H9 (cell line): ENCODE results near the gene LIMK2. TPM values are rescaled to one million over a fixed set of nuclear protein-coding genes. Genes with fewer than 3 reads are reported as not detected.
A peak's percentile ranks its signal among the peaks of the same experiment; 100 is the strongest.

ENCODE experiments used
- DNase-seq: peaks from one replicate; pipeline ENCODE4 v3.0.0-alpha.2; 2017
- H2AFZ ChIP-seq: one replicate; pipeline ENCODE4 v1.6.1; 2013; ENCODE audit warnings: mild to moderate bottlenecking, low read length, control low read depth, moderate library complexity
- H2AK5ac ChIP-seq: 2 replicates; pipeline ENCODE4 v1.6.1; 2013; ENCODE audit warnings: low read length, control low read depth, mixed read lengths; ENCODE audit not compliant: insufficient read length
- H2BK120ac ChIP-seq: one replicate; pipeline ENCODE4 v1.6.1; 2013; ENCODE audit warnings: low read depth, mild to moderate bottlenecking, low read length, control low read depth, inconsistent platforms; ENCODE audit not compliant: poor library complexity, severe bottlenecking
- H2BK12ac ChIP-seq: 2 replicates; pipeline ENCODE4 v1.6.1; 2013; ENCODE audit warnings: low read length, control low read depth, mixed read lengths, low read depth; ENCODE audit not compliant: insufficient read length
- H2BK15ac ChIP-seq: 2 replicates; pipeline ENCODE4 v1.6.1; 2013; ENCODE audit warnings: low read depth, low read length, control low read depth
- H2BK20ac ChIP-seq: one replicate; pipeline ENCODE4 v1.6.1; 2013; ENCODE audit warnings: low read depth, mild to moderate bottlenecking, low read length, control low read depth, inconsistent platforms; ENCODE audit not compliant: poor library complexity, severe bottlenecking
- H2BK5ac ChIP-seq: 2 replicates; pipeline ENCODE4 v1.6.1; 2013; ENCODE audit warnings: low read length, control low read depth, mixed read lengths; ENCODE audit not compliant: insufficient read length
- H3K14ac ChIP-seq: 2 replicates; pipeline ENCODE4 v1.6.1; 2013; ENCODE audit warnings: low read length, control low read depth; ENCODE audit not compliant: insufficient read depth
- H3K18ac ChIP-seq: 2 replicates; pipeline ENCODE4 v1.6.1; 2013; ENCODE audit warnings: low read depth, mild to moderate bottlenecking, mixed read lengths, low read length, control low read depth; ENCODE audit not compliant: insufficient read length
- H3K23ac ChIP-seq: 2 replicates; pipeline ENCODE4 v1.6.1; 2013; ENCODE audit warnings: low read length, control low read depth, mixed read lengths, low read depth; ENCODE audit not compliant: insufficient read length
- H3K23me2 ChIP-seq: 2 replicates; pipeline ENCODE4 v1.6.1; 2013; ENCODE audit warnings: low read depth, mild to moderate bottlenecking, mixed read lengths, low read length, control low read depth; ENCODE audit not compliant: insufficient read length, poor library complexity, severe bottlenecking
- H3K27ac ChIP-seq: 2 replicates; pipeline ENCODE4 v1.5.1; 2013; ENCODE audit warnings: low read length, control low read depth, mixed read lengths, low read depth; ENCODE audit not compliant: insufficient read length
- H3K27me3 ChIP-seq: 2 replicates; pipeline ENCODE4 v1.6.1; 2013; ENCODE audit warnings: low read length, control low read depth, inconsistent platforms; ENCODE audit not compliant: insufficient read depth
- H3K4ac ChIP-seq: 2 replicates; pipeline ENCODE4 v1.6.1; 2013; ENCODE audit warnings: low read depth, mild to moderate bottlenecking, control low read depth, inconsistent platforms, low read length, moderate library complexity
- H3K4me1 ChIP-seq: 2 replicates; pipeline ENCODE4 v1.6.1; 2013; ENCODE audit warnings: low read length, control low read depth, inconsistent platforms; ENCODE audit not compliant: insufficient read depth
- H3K4me2 ChIP-seq: 2 replicates; pipeline ENCODE4 v1.6.1; 2013; ENCODE audit warnings: low read length, control low read depth, mixed read lengths; ENCODE audit not compliant: insufficient read length, insufficient read depth
- H3K56ac ChIP-seq: 2 replicates; pipeline ENCODE4 v1.6.1; 2013; ENCODE audit warnings: low read depth, mild to moderate bottlenecking, mixed read lengths, low read length, control low read depth; ENCODE audit not compliant: insufficient read length
- H3K79me1 ChIP-seq: 2 replicates; pipeline ENCODE4 v1.6.1; 2013; ENCODE audit warnings: low read depth, mild to moderate bottlenecking, moderate library complexity, low read length, control low read depth, inconsistent platforms; ENCODE audit not compliant: insufficient read depth, poor library complexity, severe bottlenecking
- H3K79me2 ChIP-seq: 2 replicates; pipeline ENCODE4 v1.6.1; 2013; ENCODE audit warnings: low read length, control low read depth, inconsistent platforms; ENCODE audit not compliant: insufficient read depth
- H3K9ac ChIP-seq: 2 replicates; pipeline ENCODE4 v1.6.1; 2013; ENCODE audit warnings: low read length, control low read depth, mixed read lengths; ENCODE audit not compliant: insufficient read length; ENCODE audit errors: extremely low read depth
- H3K9me3 ChIP-seq: one replicate; pipeline ENCODE4 v1.6.1; 2013; ENCODE audit warnings: low read depth, low read length, inconsistent platforms; ENCODE audit not compliant: control insufficient read depth
- H3T11ph ChIP-seq: one replicate; pipeline ENCODE4 v1.6.1; 2013; ENCODE audit warnings: mild to moderate bottlenecking, low read length, control low read depth, inconsistent platforms
- H4K20me1 ChIP-seq: one replicate; pipeline ENCODE4 v1.6.1; 2013; ENCODE audit not compliant: control insufficient read depth, insufficient read length, insufficient read depth
- H4K5ac ChIP-seq: 2 replicates; pipeline ENCODE4 v1.6.1; 2013; ENCODE audit warnings: low read depth, mild to moderate bottlenecking, mixed read lengths, low read length, control low read depth; ENCODE audit not compliant: insufficient read length
- H4K8ac ChIP-seq: replicated peaks from 2 replicates; pipeline ENCODE4 v1.6.1; 2013; ENCODE audit warnings: low read length, control low read depth, mixed read lengths, low read depth; ENCODE audit not compliant: insufficient read length
- H4K91ac ChIP-seq: 2 replicates; pipeline ENCODE4 v1.6.1; 2013; ENCODE audit warnings: low read depth, mild to moderate bottlenecking, moderate library complexity, mixed read lengths, low read length, control low read depth; ENCODE audit not compliant: insufficient read length
- H3K27ac Mint-ChIP-seq, 3 experiments: 2 replicates in 2 of 3; 3 replicates in 1 of 3; pipeline ENCODE4 v1.8.0; 2020 to 2021; ENCODE audit warnings: mixed read lengths in 3 of 3, mild to moderate bottlenecking in 1 of 3, moderate library complexity in 1 of 3
- H3K27me3 Mint-ChIP-seq: 2 replicates; pipeline ENCODE4 v1.8.0; 2021; ENCODE audit warnings: low read depth, mild to moderate bottlenecking, moderate library complexity, mixed read lengths
- H3K36me3 Mint-ChIP-seq, 3 experiments: 2 replicates in 2 of 3; 3 replicates in 1 of 3; pipeline ENCODE4 v1.8.0; 2020 to 2021; ENCODE audit warnings: low read depth in 3 of 3, mixed read lengths in 3 of 3; ENCODE audit not compliant: insufficient read depth in 1 of 3
- H3K4me1 Mint-ChIP-seq, 2 experiments: 2 replicates each; pipeline ENCODE4 v1.8.0; 2020; ENCODE audit warnings: mixed read lengths in 2 of 2
- H3K4me3 Mint-ChIP-seq, 2 experiments: 2 replicates in 1 of 2; 3 replicates in 1 of 2; pipeline ENCODE4 v1.8.0; 2020 to 2021; ENCODE audit warnings: mild to moderate bottlenecking in 2 of 2, mixed read lengths in 2 of 2, moderate library complexity in 1 of 2
- H3K9me3 Mint-ChIP-seq, 2 experiments: 2 replicates in 1 of 2; 3 replicates in 1 of 2; pipeline ENCODE4 v1.8.0; 2020; ENCODE audit warnings: mild to moderate bottlenecking in 2 of 2, mixed read lengths in 2 of 2, moderate library complexity in 1 of 2
- CTCF ChIP-seq: fragments of 200-600 bp; sonication (generic); conservative IDR thresholded peaks from 3 replicates; pipeline ENCODE4 v1.8.0; 2021; ENCODE audit warnings: antibody characterized with exemption, mild to moderate bottlenecking
- WGBS: extraction: QIAGEN DNeasy Blood & Tissue Kit; methylation state at CpG from one replicate; pipeline ENCODE4 v1.1.7; 2013; ENCODE audit warnings: missing lambda C conversion rate, low lambda C conversion rate, mixed read lengths; ENCODE audit not compliant: insufficient read length; ENCODE audit errors: extremely low coverage; 5-methylcytosine and 5-hydroxymethylcytosine counted together
- total RNA-seq: library from RNA; stranded (reverse); gene quantifications from 2 replicates; pipeline ENCODE4 v1.2.1, GENCODE V29; 2021

LIMK2 gene
- total RNA-seq, 1 experiment from 2014 or later, result 51.3 TPM

GRCh38 chr22:31328544-31328960, 116.5 kb downstream of the LIMK2 start:
- Histone ChIP-seq H2BK12ac (no peak overlapping the region), H2BK120ac (no peak overlapping the region), H3K23me2 (no peaks in the 10 kb centered on the region), H2BK5ac (no peak overlapping the region), H3K4me1 (no peaks in the 10 kb centered on the region), H3K27me3 (no peaks in the 10 kb centered on the region), H2AK5ac (no peak overlapping the region), H3K18ac (no peak overlapping the region), H3K79me2 (no peaks in the 10 kb centered on the region), H3K4ac (no peak overlapping the region), H2BK20ac (no peak overlapping the region), H3K23ac (no peak overlapping the region), H3K4me2 (no peak overlapping the region), H4K5ac (no peak overlapping the region), H4K20me1 (no peaks in the 10 kb centered on the region), H3K56ac (no peak overlapping the region), H2AFZ (no peak overlapping the region), H4K91ac (no peak overlapping the region), H3K14ac (no peak overlapping the region), H2BK15ac (no peak overlapping the region), H3K9me3 (no peaks in the 10 kb centered on the region), H3K9ac (no peak overlapping the region), H4K8ac (no peak overlapping the region), H3K79me1 (peaks cover 3% of the 10 kb centered on the region), H3K27ac (no peak overlapping the region), H3T11ph (no peak overlapping the region)
- Mint-ChIP-seq H3K27ac (peak overlapping the region in 2 of 3 experiments; percentile 71 to 85; a peak in 2 of 7 replicates), H3K27me3 (no peaks in the 10 kb centered on the region), H3K36me3 (peaks cover 43 to 93% (median 82%) of the 10 kb centered on the region in 3 experiments; a peak in 6 of 7 replicates), H3K9me3 (no peaks in the 10 kb centered on the region), H3K4me3 (no peak overlapping the region), H3K4me1 (peaks cover 14 to 16% of the 10 kb centered on the region in 2 experiments)
- TF ChIP-seq CTCF, result no peak
- WGBS, result no CpG with 5 or more reads among the region's 13 CpGs
- DNase-seq, result no peak
